ENCODE data around the gene NELFB.
A peak's percentile ranks its signal among the peaks of the same experiment; 100 is the strongest.

Gene NELFB

DNA sequence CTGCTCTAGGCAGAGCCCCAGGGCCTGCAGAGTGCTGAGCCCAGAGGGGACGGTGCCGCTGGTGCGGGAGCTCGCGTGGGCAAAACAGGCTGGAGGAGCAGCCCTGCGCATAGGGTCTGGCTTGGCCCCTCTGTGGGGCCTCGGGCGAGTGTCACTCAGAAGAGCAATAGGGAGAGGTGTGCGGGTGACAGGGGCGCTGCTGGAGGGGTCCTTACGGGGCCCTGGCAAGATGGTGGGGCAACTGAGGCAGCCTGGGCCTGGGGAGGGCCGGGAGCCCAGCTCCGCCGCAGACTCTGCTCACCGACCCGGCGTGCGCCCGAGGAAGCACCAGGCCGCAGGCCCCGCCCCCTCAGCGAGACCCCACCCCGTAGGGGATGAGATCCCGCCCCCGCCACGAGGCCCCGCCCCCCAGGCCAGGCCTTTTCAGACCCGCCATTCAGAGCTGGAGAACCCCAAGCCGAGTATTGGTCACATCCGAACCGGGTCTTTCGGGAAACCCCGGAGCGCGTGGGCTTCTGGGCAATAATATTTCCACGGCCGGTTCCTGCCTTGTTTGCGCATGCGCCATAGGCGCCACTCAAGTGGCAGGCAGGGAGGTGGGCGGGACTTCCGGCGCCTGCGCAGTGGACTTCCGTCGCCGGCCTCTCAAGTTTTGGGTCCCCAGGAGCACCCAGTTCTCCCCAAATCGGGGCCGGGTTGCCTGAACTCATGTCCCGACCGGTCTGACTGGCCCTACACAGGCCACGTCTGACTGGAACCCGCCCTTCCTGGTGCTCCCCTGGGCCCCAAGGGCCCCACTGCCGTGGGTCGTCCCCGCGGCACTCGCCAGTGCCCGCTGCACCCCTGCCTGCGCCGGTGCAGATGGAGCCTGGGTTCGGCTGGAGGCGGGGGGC, 31.8 kb upstream of the NELFB start:
- peak; percentile 99 for DNase-seq

DNA sequence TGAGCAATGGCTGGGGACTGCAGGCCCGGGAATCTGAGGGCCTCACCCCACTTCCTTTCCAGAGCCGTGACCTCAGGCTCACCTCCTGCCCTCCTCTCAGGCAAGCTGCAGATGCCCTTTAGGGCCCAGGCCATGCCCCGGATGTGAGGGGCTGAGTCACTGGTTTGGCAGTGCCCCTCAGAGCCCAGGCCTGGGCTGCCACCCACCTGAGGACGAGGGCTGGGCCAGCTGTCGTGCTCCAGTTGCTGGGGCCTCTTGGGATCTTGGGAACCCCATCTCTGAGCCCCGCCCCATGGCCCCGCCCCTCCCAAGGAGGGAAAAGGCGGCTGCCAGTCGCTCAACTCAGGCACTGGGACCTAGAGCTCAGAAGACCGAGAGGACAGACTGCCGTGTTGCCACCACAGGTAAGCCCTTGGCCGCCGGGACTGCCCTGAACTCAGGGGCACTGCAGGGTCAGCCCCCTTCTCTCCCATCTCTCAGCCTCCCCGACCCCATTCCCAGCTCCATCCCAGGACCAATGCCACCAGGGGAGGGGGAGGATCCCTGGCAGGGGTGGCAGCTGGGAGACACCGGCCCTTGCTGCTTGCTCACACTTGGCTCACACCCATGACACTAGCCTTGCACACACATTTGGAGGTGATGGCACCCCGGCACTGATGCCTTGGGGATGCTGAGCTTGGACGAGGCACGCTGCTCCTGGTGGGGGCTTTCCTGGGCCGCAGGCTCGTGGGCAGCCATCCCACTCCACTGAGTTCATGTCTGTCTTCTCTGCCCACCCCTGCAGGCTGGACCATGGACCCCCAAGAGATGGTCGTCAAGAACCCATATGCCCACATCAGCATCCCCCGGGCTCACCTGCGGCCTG, 30.1 kb upstream of the NELFB start, which contains the start of gene CYSRT1:
Gene CYSRT1, plus strand, starts transcription at position 345 of the 865 bp plus-strand sequence. Its CDS starts 448 bp downstream, at position 793.
- no peak for DNase-seq

DNA sequence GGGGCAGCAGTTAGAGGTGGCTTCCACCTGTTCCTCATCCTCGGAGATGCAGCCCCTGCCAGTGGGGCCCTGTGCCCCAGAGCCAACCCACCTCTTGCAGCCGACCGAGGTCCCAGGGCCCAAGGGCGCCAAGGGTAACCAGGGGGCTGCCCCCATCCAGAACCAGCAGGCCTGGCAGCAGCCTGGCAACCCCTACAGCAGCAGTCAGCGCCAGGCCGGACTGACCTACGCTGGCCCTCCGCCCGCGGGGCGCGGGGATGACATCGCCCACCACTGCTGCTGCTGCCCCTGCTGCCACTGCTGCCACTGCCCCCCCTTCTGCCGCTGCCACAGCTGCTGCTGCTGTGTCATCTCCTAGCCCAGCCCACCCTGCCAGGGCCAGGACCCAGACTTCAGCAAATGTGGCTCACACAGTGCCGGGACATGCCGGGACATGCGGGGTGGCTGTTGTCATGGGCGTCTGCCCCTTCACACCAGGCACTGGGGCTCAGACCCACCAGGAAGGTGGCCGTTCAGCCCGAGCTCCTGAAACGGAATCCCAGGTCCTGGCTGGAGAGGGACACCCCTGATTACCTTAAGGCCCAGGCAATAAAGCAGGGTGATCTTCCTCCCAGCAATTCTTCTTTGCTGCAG, 29.3 kb upstream of the NELFB start:
- DNase-seq: no peak

DNA sequence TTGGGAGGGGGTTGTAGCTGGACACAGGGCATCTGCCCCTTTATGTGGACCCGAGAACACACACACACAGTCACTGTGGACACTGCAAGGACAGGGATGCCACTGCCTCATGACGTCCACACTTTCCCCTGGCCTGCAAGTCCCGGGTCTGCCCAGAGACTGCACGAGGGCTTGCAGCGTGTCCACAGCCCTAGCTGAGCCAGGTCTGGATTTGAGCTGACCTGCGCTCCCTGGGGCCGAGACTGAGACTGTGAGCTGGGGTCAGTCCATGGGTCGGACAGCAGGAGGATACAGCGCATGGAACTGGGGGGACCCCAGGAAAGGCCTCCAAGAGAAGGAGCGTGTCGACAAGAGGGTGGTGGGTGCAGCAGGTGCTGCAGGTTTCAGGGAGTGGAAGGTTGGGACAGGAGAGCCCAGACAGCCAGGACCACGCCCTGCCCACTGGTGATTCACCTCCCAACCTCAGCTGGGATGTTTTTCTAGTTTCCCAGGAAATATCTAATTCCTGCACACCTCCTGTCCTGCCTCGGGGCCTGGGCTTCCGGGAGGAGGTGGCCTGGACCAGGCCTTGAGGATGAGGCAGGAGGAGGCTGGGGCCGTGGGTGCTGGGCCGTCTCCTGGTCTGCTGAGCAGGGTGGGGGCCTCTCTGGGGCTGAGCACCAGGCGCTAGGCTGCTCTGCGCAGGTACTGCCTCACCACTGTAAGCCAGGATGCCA, 28.6 kb upstream of the NELFB start:
- DNase-seq: no peak

DNA sequence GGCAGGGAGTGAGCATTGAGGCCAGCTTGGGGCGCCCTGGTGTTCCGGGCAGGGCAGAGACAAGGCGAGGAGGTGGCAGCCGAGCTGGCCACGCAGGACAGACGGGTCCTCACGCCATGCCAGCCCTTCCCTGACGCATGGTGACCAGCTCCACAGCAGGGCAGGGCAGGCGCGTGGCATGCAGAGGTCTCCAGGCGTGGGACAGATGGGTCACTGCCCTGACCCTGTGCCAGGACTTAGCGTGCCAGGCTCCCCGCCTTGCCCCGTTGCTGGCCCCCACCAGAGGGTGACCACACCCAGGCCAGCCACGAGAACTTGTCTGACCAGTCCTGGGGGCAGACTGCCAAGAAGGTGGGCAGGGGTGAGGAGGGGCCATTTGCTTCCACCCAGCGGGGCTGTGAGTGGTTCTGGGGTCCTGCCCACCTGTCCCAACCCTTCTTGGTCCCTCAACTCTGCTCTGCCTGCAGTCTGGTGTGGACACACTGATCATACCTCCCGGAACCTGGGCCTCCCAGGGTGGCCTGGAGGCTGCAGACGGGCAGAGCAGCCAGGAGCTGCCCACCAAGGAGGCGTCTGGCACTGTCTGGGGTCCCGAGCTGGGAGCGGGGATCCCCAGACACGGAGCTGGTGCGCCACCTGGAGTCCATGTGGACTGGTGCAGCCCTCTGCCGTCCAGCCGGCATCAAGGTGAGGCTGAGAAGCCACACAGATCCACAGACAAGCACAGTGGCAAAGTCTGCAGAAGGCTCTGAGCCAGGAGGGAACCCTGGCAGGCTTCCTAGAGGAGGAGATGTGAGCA, 27.9 kb upstream of the NELFB start, which contains the start of gene RNF224:
Gene RNF224, plus strand, starts transcription at position 449 of the 799 bp plus-strand sequence. CDS start 834 bp downstream, outside the sequence.
- DNase-seq: peak; percentile 91

DNA sequence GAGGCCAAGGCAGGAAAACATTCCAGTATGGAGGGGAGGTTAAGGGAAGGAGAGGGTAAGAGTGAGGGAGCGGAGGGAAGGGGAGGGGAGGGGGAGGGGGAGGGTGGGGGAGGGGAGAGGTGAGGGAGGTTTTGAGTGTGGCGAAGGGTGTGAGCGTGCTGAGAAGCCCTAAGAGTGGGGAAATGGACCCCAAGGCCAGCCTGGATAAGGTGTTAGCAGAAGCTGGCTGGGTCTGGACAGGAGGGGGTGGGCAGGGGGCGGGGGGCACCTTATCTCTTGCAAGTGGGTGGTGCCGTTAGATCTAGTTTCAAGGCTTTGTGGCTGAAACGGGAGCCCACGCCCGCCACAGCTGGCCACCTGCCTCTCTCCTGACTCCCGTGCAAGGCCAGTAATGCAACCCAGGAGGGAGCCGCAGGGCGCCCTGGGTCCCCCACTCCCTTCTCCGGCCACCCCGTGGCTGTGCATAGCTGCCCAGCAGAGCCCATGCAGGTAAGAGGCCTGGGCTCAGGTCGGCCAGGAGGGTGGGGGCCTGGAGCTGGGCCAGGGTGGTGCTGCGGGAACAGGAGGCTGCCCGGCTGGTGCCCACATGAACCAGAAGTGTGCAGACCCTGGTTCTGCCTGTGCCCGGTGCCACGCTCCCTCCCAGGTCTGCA, 27.1 kb upstream of the NELFB start:
- DNase-seq: no peak

DNA sequence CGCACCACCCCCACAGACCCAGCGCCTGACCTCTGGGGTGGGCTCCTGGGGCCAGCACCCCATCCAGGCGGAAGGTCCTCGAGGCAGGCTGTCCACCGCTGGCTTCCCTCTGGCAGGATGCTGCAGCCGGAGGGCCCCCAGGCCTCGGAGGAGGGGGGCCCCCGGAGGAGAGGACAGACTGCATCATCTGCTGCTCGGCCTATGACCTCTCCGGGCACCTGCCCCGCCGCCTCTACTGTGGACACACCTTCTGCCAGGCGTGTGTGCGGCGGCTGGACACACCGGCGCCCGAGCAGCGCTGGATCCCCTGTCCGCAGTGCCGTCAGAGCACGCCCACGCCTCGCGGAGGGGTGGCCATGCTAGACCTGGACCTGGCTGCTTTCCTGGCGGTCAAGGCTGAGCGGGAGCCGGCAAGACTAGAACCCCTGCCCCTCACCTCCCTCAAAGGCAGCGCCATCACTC, 26.6 kb upstream of the NELFB start:
- DNase-seq: no peak

DNA sequence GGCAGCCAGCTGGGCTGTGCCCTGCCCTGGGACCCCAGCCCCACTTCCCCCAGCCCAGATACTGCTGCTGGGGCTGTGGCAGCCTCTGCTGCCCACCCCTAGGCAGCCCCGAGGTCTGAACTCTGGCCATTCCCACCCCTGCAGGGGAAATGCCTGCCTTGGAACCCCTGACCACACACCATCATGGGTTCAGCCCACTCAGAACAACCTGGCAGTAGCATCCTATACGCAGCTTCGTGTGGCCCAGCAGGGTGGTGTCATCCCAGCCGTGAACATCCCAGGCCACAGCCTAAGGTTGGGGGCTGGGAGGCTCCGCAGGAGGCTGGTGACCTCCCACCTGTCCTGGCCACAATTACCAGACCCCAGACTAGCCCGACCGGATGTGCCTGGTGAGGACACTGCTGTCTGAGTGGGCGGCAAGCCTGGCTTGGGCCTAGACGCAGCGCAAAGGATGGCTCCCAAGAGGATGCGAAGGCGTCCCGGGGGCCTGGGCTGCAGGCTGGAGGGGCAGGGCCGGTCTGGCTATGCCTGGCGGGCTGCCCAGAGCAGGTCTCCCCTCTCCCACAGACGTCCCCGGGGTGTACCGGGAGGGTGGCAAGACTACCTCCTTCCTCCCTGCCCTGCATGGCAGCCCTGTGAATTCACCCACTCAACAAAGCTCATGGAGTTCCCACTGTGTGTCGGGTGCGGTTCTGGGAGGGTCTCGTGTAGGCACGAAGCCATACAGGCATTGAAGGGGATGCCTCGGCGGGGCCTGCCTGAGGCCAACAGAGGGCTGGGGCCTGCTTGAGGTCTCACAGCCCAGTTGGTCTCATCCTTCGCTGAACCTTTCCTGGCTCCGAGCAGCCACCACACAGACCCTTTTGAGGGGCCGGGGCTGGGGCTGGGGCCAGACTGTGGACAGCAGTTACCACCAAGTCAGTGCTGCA, 25.9 kb upstream of the NELFB start:
- no peak for DNase-seq

DNA sequence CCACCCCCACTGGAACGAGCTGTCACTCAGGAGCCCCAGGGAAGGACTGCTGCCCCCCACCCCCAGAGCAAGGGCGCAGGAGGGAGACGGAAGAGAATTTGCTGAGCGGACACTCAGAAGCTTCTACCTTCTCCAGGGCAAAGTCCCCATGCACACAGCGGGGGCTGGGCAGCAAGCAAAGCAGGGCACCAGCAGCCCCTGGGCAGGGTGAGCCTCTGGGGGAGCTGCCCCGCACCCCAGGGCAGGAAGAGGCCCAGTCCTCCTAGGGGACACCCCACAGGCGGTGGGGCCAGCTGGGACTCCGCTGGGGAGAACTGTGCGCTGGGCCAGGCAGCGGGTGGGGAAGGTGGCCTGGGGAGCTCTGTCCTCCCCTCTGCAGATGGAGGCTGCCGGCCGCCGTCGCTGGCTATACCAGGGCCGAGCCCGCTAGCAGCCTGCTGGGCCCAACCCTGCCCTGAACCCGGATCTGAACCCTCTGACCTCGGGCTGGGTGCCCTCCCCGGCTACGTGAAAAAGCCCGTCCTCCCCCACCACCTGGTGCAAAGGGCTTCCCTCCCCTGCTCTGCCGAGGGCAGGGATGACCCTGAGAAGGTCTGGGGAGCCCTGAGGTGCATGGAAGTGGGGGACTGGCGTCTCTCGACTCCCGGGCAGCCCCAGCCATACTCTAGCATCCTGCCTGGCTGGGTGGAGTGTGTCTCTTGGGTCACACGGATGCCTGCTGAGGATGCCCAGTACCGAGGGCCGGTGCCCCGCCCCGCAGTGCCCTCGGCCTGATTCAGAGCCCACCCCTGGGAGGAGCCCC, 25.0 kb upstream of the NELFB start:
- no peak for DNase-seq

DNA sequence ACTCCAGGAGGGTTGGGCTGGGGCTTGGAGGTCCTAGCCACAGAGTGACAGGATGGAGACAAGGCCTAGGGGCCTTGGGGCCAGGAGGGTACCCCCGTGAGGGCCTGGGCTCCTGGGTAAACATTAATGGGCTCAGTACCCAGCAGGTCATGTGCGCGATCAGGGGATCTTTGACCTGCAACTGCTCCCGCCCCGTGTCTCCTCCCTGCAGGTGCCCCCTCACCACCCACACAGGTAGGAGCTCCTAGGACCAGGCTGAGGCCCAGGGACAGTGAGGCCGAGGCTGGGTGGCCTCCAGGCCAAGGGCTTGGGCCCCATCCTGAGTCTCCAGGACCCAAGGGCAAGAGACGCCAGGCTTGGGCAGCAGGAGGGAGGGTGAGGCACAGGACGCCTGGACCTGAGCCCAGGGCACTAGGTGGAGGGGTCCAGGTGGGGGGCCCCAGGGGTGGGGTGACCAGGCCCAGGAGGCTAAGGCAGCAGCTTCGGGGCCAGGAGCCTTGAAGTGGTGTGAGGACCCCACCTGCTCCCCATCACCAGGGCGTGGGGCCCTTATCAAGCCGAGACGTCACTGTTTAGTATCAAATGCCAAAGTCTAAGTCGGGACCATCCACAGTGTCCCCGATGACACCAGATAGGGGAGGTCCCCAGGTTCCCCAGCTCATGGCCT, 24.3 kb upstream of the NELFB start, which contains the start of gene SLC34A3:
Gene SLC34A3, plus strand, starts transcription at position 197 of the 667 bp plus-strand sequence. CDS start 802 bp downstream, outside the sequence.
- no peak for DNase-seq

DNA sequence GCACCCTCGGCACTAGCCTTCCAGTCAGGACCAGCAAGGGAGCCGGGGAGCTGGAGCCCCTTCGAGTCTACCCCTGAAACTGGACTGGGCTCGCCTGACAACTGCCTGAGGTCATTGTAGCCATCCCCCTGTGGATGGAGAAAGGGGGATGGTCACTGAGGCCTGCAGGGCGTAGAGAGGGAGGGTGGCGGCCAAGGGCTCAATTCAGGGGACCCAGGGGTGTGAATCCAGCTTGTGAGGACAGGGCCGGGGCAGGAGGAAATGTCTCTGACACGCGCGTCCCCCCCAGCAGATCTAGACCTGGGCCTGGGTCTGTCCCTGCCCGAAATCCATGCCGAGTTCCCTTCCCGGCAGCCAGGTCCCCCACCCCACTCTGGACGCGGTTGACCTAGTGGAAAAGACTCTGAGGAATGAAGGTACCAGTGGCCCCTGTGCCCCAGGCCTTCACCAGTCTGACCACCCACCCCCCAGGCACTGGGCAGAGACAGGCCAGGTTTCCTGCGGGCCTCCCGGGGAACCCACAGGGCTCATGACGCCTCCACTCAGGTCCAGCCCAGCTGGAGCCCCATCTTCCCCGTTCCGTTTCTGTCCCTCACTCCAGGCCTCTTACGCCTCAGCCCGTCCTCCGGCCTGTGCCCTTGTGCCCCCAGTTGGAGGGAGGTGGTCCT, 23.6 kb upstream of the NELFB start:
- DNase-seq: no peak

DNA sequence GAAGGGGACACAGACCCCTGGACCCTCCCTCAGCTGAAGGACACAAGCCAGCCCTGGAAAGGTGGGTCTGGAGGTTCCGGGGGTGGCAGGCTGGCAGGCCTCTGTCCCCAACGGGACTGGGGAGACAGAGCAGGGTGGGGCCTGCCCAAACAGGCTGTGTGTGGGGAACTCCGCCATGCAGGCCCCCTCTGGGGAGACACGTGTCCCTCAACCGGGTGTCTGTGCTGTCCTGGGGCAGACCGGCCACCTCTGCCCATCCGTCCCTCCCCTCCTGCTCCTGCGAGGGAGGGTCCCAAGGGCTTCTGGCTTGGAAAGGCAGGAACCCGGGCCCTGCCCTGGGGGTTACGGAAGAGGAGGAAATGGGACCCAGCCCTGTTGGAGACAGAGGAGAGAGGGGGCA, 23.0 kb upstream of the NELFB start:
- DNase-seq: no peak

DNA sequence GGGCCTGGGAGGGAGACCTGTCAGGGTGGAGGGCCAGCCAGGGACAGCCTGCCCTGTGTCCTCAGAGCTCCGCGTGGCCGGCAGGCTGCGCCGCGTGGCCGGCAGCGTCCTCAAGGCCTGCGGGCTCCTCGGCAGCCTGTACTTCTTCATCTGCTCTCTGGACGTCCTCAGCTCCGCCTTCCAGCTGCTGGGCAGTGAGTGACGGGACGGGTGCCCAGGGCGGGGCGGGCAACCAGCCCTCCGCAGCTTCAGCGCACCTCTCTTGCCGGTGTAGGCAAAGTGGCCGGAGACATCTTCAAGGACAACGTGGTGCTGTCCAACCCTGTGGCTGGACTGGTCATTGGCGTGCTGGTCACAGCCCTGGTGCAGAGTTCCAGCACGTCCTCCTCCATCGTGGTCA, 22.6 kb upstream of the NELFB start:
- DNase-seq: no peak

DNA sequence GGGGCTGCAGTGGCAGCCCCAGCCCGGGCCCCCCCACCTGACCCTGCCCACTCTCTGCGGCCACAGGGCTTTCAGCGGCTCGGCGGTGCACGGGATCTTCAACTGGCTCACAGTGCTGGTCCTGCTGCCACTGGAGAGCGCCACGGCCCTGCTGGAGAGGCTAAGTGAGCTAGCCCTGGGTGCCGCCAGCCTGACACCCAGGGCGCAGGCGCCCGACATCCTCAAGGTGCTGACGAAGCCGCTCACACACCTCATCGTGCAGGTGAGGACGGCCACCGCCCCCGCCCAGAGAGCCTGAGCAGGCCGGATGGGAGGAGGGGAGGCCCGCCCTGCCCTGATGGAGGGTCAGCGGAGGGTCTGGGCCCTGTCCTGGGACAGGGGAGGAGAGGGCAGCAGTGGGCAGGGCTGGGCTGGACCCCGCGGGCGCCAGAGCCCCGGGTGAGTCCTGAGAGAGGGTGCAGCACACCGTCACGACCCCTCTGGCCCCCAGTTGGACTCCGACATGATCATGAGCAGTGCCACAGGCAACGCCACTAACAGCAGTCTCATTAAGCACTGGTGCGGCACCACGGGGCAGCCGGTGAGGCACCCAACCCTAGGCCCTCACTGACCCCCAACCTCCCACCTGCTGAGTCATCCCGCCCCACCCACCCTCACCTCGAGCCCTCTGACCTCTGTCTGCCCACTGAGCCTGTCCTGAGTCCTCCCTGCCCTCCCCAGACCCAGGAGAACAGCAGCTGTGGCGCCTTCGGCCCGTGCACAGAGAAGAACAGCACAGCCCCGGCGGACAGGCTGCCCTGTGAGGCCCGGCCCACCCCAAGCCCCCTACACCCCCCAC, 21.8 kb upstream of the NELFB start:
- DNase-seq: no peak

DNA sequence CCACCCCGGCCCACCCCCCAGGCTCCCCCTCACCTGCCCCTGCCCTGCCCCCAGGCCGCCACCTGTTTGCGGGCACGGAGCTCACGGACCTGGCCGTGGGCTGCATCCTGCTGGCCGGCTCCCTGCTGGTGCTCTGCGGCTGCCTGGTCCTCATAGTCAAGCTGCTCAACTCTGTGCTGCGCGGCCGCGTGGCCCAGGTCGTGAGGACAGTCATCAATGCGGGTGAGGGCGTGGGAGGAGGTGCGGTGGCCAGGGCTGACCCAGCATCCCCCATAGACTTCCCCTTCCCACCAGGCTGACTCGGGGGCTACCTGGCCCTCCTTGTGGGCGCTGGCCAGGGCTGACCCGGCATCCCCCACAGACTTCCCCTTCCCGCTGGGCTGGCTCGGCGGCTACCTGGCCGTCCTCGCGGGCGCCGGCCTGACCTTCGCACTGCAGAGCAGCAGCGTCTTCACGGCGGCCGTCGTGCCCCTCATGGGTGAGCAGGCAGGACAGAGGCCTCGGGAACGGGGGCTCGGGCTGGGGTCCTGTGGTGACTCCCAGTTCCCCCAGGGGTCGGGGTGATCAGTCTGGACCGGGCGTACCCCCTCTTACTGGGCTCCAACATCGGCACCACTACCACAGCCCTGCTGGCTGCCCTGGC, 21.0 kb upstream of the NELFB start:
- no peak for DNase-seq
